ENCODE data around the gene ATP10A. TPM values are rescaled to one million over a fixed set of nuclear protein-coding genes. Genes with fewer than 3 reads are reported as not detected.

Gene ATP10A
- total RNA-seq, 1 donor from 2014 or later: not detected

DNA sequence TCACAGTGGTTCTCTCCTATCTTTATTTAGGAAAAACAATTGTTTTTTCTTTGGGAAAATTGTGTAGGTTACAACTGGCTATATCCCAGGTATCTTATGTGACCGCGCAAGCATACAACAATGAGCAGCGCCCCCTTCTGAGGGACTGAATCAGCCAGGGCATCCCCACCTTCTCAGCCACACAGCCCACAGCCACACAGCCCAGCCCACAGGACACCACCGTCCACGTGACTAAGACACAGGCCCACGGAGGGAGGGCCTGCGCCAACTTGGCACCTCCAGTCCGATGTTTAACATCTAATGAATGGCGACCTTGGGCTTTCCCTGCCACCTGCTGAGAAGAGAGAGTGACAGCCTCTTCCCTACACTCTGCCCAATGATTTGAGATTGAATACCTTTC, 68.1 kb downstream of the ATP10A start:
- Mint-ChIP-seq H3K4me1 (ENCODE audit: low read depth, unreplicated experiment) (peaks cover 17% of the 10 kb centered on the region), H3K36me3 (ENCODE audit: unreplicated experiment) (no peaks in the 10 kb centered on the region), H3K4me3 (ENCODE audit: unreplicated experiment) (no peak overlapping the region), H3K27me3 (ENCODE audit: unreplicated experiment) (peaks cover 2% of the 10 kb centered on the region), H3K27ac (ENCODE audit: unreplicated experiment) (no peak overlapping the region), H3K9me3 (ENCODE audit: unreplicated experiment) (no peaks in the 10 kb centered on the region)
- DNase-seq: no peak
- TF ChIP-seq, protein P1, sequence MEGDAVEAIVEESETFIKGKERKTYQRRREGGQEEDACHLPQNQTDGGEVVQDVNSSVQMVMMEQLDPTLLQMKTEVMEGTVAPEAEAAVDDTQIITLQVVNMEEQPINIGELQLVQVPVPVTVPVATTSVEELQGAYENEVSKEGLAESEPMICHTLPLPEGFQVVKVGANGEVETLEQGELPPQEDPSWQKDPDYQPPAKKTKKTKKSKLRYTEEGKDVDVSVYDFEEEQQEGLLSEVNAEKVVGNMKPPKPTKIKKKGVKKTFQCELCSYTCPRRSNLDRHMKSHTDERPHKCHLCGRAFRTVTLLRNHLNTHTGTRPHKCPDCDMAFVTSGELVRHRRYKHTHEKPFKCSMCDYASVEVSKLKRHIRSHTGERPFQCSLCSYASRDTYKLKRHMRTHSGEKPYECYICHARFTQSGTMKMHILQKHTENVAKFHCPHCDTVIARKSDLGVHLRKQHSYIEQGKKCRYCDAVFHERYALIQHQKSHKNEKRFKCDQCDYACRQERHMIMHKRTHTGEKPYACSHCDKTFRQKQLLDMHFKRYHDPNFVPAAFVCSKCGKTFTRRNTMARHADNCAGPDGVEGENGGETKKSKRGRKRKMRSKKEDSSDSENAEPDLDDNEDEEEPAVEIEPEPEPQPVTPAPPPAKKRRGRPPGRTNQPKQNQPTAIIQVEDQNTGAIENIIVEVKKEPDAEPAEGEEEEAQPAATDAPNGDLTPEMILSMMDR (IDR thresholded peaks at IDR 0.05; ENCODE audit: partially characterized antibody, unreplicated experiment): no peak

- H3K36me3 Mint-ChIP-seq (ENCODE audit: unreplicated experiment): peaks cover under 1% of the 10 kb centered on the region
- H3K27ac Mint-ChIP-seq (ENCODE audit: unreplicated experiment): no peak overlapping the region
- TF ChIP-seq, protein P1 (IDR thresholded peaks at IDR 0.05; ENCODE audit: partially characterized antibody, unreplicated experiment): no peak
- peaks cover 1% of the 10 kb centered on the region for H3K27me3 Mint-ChIP-seq (ENCODE audit: unreplicated experiment)
- no peak for DNase-seq
- H3K9me3 Mint-ChIP-seq (ENCODE audit: unreplicated experiment): no peaks in the 10 kb centered on the region
- H3K4me1 Mint-ChIP-seq (ENCODE audit: low read depth, unreplicated experiment): peaks cover 16% of the 10 kb centered on the region
- H3K4me3 Mint-ChIP-seq (ENCODE audit: unreplicated experiment): no peak overlapping the region
These were observed 69.6 kb downstream of the ATP10A start for GRCh38 chr15:25793354-25794050.

- H3K9me3 Mint-ChIP-seq (ENCODE audit: unreplicated experiment): no peaks in the 10 kb centered on the region
- peaks cover 14% of the 10 kb centered on the region for H3K4me1 Mint-ChIP-seq (ENCODE audit: low read depth, unreplicated experiment)
- H3K36me3 Mint-ChIP-seq (ENCODE audit: unreplicated experiment): peaks cover 4% of the 10 kb centered on the region
- no peak overlapping the region for H3K27ac Mint-ChIP-seq (ENCODE audit: unreplicated experiment)
- TF ChIP-seq, protein P1 (IDR thresholded peaks at IDR 0.05; ENCODE audit: partially characterized antibody, unreplicated experiment): no peak
- peaks cover 1% of the 10 kb centered on the region for H3K27me3 Mint-ChIP-seq (ENCODE audit: unreplicated experiment)
- no peak for DNase-seq
- H3K4me3 Mint-ChIP-seq (ENCODE audit: unreplicated experiment): no peak overlapping the region
These were observed 71.0 kb downstream of the ATP10A start for GRCh38 chr15:25792128-25792527.

DNA sequence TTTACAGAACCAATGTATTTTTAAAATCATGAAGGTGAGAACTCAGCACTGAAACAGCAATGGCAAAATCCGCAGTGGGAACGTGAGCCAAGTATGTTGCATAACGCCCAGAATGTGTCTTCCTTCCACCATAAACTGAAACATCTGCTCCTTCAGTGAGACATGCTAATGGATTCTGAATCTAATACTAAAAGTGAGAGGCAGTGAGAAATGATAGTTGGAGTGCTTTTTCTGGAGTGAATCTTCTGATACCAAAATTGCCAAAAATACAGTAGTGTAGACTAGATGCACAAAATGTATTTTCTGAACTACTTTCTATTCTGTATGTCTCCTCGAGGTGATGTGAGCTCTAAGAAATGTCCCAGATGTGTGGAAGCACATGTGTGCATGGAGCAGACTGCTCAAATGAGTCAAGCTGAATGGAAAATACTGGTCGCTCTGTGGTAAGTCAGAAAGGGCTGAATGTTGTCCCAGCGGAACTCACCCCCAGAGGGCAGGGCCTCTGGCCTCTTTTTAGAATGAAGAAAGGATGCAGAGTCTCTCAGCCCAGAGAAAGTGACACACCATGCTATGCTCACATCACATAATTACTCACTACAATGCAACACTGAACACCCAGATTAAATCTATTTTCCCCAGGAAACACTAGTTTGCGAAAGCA, 73.0 kb downstream of the ATP10A start:
- no peak for DNase-seq
- H3K36me3 Mint-ChIP-seq (ENCODE audit: unreplicated experiment): peaks cover 4% of the 10 kb centered on the region
- peaks cover 18% of the 10 kb centered on the region for H3K4me1 Mint-ChIP-seq (ENCODE audit: low read depth, unreplicated experiment)
- TF ChIP-seq, protein P1 (IDR thresholded peaks at IDR 0.05; ENCODE audit: partially characterized antibody, unreplicated experiment): no peak
- peak overlapping the region; percentile 33 for H3K27ac Mint-ChIP-seq (ENCODE audit: unreplicated experiment)
- H3K9me3 Mint-ChIP-seq (ENCODE audit: unreplicated experiment): peaks cover 3% of the 10 kb centered on the region
- H3K27me3 Mint-ChIP-seq (ENCODE audit: unreplicated experiment): peaks cover 1% of the 10 kb centered on the region
- no peak overlapping the region for H3K4me3 Mint-ChIP-seq (ENCODE audit: unreplicated experiment)

- H3K36me3 Mint-ChIP-seq (ENCODE audit: unreplicated experiment): peaks cover 4% of the 10 kb centered on the region
- peaks cover 3% of the 10 kb centered on the region for H3K9me3 Mint-ChIP-seq (ENCODE audit: unreplicated experiment)
- peaks cover 1% of the 10 kb centered on the region for H3K27me3 Mint-ChIP-seq (ENCODE audit: unreplicated experiment)
- peaks cover 19% of the 10 kb centered on the region for H3K4me1 Mint-ChIP-seq (ENCODE audit: low read depth, unreplicated experiment)
- H3K27ac Mint-ChIP-seq (ENCODE audit: unreplicated experiment): no peak overlapping the region
- no peak overlapping the region for H3K4me3 Mint-ChIP-seq (ENCODE audit: unreplicated experiment)
- no peak for DNase-seq
- TF ChIP-seq, protein P1 (IDR thresholded peaks at IDR 0.05; ENCODE audit: partially characterized antibody, unreplicated experiment): no peak
These were observed 73.5 kb downstream of the ATP10A start for GRCh38 chr15:25789616-25789999.

All from glutamatergic neuron (in vitro differentiated cells).